IMR-90 (cell line): ENCODE results near the gene POLR1E. TPM values are rescaled to one million over a fixed set of nuclear protein-coding genes. Genes with fewer than 3 reads are reported as not detected.

Experiments
- ATAC-seq: fragments of 200-7000 bp; cut with Tn5 transposase; 2 replicates; pipeline ENCODE4 v1.9.1; 2020; ENCODE audit warnings: low read depth, mild to moderate bottlenecking, moderate library complexity
- BruUV-seq: library from RNA; stranded (reverse); fragments of 400-500 nt; replicated peaks from 2 replicates; lab custom pipeline; 2021; lab: Mats Ljungman, UMichigan
- CTCF ChIA-PET: fragments of 300-600 bp; formaldehyde crosslinking; extraction: SDS; loops from one replicate; lab custom pipeline; 2021; ENCODE audit warnings: antibody characterized with exemption; lab: Yijun Ruan, JAX
- POLR2A ChIA-PET: fragments of 300-600 bp; sonication (Branson Sonifier 250); formaldehyde crosslinking; loops from one replicate; lab custom pipeline; 2022; ENCODE audit warnings: antibody characterized with exemption; ENCODE audit not compliant: unreplicated experiment; lab: Charles Lee
- DNase-seq: peaks from one replicate; pipeline ENCODE4 v3.0.0; 2013
- H2AFZ ChIP-seq: replicated peaks from 2 replicates; pipeline ENCODE3; 2013; ENCODE audit warnings: low read length, mild to moderate bottlenecking; ENCODE audit not compliant: poor library complexity
- H2AK5ac ChIP-seq: 2 replicates; pipeline ENCODE4 v1.6.1; 2013; ENCODE audit warnings: low read depth, low read length, inconsistent platforms
- H2AK9ac ChIP-seq: replicated peaks from 2 replicates; pipeline ENCODE3; 2013; ENCODE audit warnings: mild to moderate bottlenecking, low read depth, low read length, moderate library complexity; ENCODE audit not compliant: poor library complexity
- H2BK120ac ChIP-seq: 2 replicates; pipeline ENCODE4 v1.6.1; 2013; ENCODE audit warnings: low read depth, low read length, inconsistent platforms
- H2BK15ac ChIP-seq: 3 replicates; pipeline ENCODE4 v1.6.1; 2013; ENCODE audit warnings: low read depth, low read length, inconsistent platforms
- H2BK20ac ChIP-seq: 2 replicates; pipeline ENCODE4 v1.6.1; 2013; ENCODE audit warnings: low read depth, mild to moderate bottlenecking, inconsistent platforms, low read length, moderate library complexity
- H2BK5ac ChIP-seq: 2 replicates; pipeline ENCODE4 v1.6.1; 2013; ENCODE audit warnings: mild to moderate bottlenecking, low read depth, low read length, inconsistent platforms; ENCODE audit not compliant: poor library complexity, severe bottlenecking
- H3K14ac ChIP-seq: replicated peaks from 2 replicates; pipeline ENCODE4 v1.6.1; 2013; ENCODE audit warnings: low read depth, low read length, inconsistent platforms
- H3K18ac ChIP-seq: 2 replicates; pipeline ENCODE4 v1.6.1; 2013; ENCODE audit warnings: low read depth, low read length, control low read depth
- H3K23ac ChIP-seq: 2 replicates; pipeline ENCODE4 v1.6.1; 2013; ENCODE audit warnings: low read depth, low read length, inconsistent platforms
- H3K27ac ChIP-seq: 2 replicates; pipeline ENCODE4 v1.5.1; 2013; ENCODE audit warnings: mild to moderate bottlenecking, control low read depth, low read length; ENCODE audit not compliant: insufficient read depth
- H3K27me3 ChIP-seq: 2 replicates; pipeline ENCODE4 v1.6.1; 2013; ENCODE audit warnings: low read length; ENCODE audit not compliant: control insufficient read depth, insufficient read depth
- H3K36me3 ChIP-seq: 2 replicates; pipeline ENCODE4 v1.6.1; 2013; ENCODE audit warnings: low read length, mixed read lengths; ENCODE audit not compliant: control insufficient read depth, insufficient read depth
- H3K4ac ChIP-seq: 2 replicates; pipeline ENCODE4 v1.6.1; 2013; ENCODE audit warnings: low read depth, low read length, inconsistent platforms
- H3K4me1 ChIP-seq: 2 replicates; pipeline ENCODE4 v1.6.1; 2013; ENCODE audit warnings: low read length, mixed read lengths; ENCODE audit not compliant: control insufficient read depth, insufficient read depth
- H3K4me2 ChIP-seq: 2 replicates; pipeline ENCODE4 v1.6.1; 2013; ENCODE audit warnings: low read depth, mild to moderate bottlenecking, control low read depth, low read length, moderate library complexity
- H3K4me3 ChIP-seq: 2 replicates; pipeline ENCODE4 v1.5.1; 2013; ENCODE audit warnings: low read depth, mild to moderate bottlenecking, control low read depth, low read length, moderate library complexity; ENCODE audit not compliant: insufficient read depth
- H3K56ac ChIP-seq: 2 replicates; pipeline ENCODE4 v1.6.1; 2013; ENCODE audit warnings: low read length, inconsistent platforms; ENCODE audit not compliant: insufficient read depth; ENCODE audit errors: extremely low read depth
- H3K79me1 ChIP-seq, 2 experiments: 2 replicates each; pipeline ENCODE4 v1.6.1; 2013; ENCODE audit warnings: low read length in 2 of 2, inconsistent platforms in 1 of 2, low read depth in 1 of 2
- H3K9ac ChIP-seq: 2 replicates; pipeline ENCODE4 v1.6.1; 2013; ENCODE audit warnings: low read depth, low read length, control low read depth
- H3K9me1 ChIP-seq: 2 replicates; pipeline ENCODE4 v1.6.1; 2013; ENCODE audit warnings: low read length, inconsistent platforms; ENCODE audit not compliant: insufficient read depth
- H3K9me3 ChIP-seq: 2 replicates; pipeline ENCODE4 v1.6.1; 2013; ENCODE audit warnings: low read length; ENCODE audit not compliant: control insufficient read depth, insufficient read depth
- H4K20me1 ChIP-seq: 2 replicates; pipeline ENCODE4 v1.6.1; 2013; ENCODE audit warnings: low read length, inconsistent platforms; ENCODE audit not compliant: insufficient read depth
- H4K5ac ChIP-seq: 2 replicates; pipeline ENCODE4 v1.6.1; 2013; ENCODE audit warnings: mild to moderate bottlenecking, low read depth, low read length, control low read depth
- H4K8ac ChIP-seq, 2 experiments: 2 replicates each; pipeline ENCODE4 v1.6.1; 2013; ENCODE audit warnings: low read depth in 2 of 2, low read length in 2 of 2, control low read depth in 1 of 2, inconsistent platforms in 1 of 2
- H4K91ac ChIP-seq: 2 replicates; pipeline ENCODE4 v1.6.1; 2013; ENCODE audit warnings: low read depth, low read length, inconsistent platforms; ENCODE audit not compliant: insufficient read depth
- MAFK ChIP-seq: IDR thresholded peaks from 2 replicates; pipeline ENCODE4 v1.6.1; 2012; ENCODE audit warnings: low read depth, low read length, improper control_type of control experiment
- NFE2L2 ChIP-seq: fragments of 150-350 bp; IDR thresholded peaks from 2 replicates; pipeline ENCODE4 v1.6.1; 2016; ENCODE audit warnings: low read depth, mild to moderate bottlenecking, low read length
- dilution Hi-C: fragments of 300-500 bp; cut with HindIII; formaldehyde crosslinking; loops from one replicate; pipeline ENCODE4 v1.14.3; 2018; ENCODE audit warnings: low sequenced_read_pairs; ENCODE audit not compliant: unreplicated experiment
- in situ Hi-C: fragments of 300-500 bp; cut with MboI; formaldehyde crosslinking; loops from 3 replicates; pipeline ENCODE4 v1.14.3; 2019; ENCODE audit warnings: low sequenced_read_pairs, inconsistent platforms, mixed read lengths
- intact Hi-C: fragments of 100-400 bp; cut with micrococcal nuclease; formaldehyde crosslinking; loops from 2 replicates; pipeline ENCODE4 v1.10.0; 2022
- polyA plus RNA-seq, 3 experiments: library from polyadenylated mRNA; depleted of rRNA; stranded (reverse); fragments of >200 nt; gene quantifications; 2 replicates each; pipeline ENCODE4 v1.2.3, GENCODE V29; 2012; ENCODE audit warnings: low replicate concordance in 1 of 3
- total RNA-seq: library from RNA; depleted of rRNA; stranded (reverse); fragments of >200 nt; gene quantifications from 2 replicates; pipeline ENCODE4 v1.2.3, GENCODE V29; 2012

Gene POLR1E
- total and polyA plus RNA-seq, 2 of the 4 experiments (the other 2 are of a cell fraction) = 48.0 to 71.9 TPM

DNA sequence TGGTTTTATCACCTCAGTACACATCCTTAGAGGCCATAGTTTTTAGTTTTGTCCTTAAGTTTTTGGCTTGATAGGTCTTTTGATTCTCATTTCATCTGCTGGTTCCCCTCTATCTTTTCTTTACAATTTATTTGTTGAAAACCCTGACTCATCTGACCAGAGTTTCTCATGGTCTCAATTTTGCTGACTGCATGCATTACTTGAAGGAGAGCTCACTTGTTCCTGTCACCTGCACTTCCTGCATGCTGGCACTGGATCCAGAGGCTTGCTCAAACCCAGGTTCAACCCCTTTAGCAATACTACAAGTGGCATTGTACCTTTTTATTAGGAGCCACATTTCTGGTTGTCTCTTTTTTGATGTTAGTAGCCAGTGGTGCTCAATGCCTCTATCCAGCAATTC is 63.8 kb downstream of the POLR1E start:
- in situ Hi-C loops (no loop called here), dilution Hi-C loops (no loop called here), intact Hi-C loops (no loop called here)
- peaks cover 3% of the 10 kb centered on the region; the same call in 1 of the 2 replicates for H3K9me1 ChIP-seq
- ChIA-PET POLR2A (no interaction called here), CTCF (no interaction called here)
- no peak overlapping the region for H3K56ac ChIP-seq
- H3K23ac ChIP-seq = no peak overlapping the region
- H2BK15ac ChIP-seq = no peak overlapping the region
- no peak overlapping the region for H2AFZ ChIP-seq
- H3K4me1 ChIP-seq = peaks cover 6% of the 10 kb centered on the region
- TF ChIP-seq MAFK (peak; percentile 88), NFE2L2 (no peak)
- no peak overlapping the region for H2AK5ac ChIP-seq
- no peaks in the 10 kb centered on the region for H3K36me3 ChIP-seq
- no peak overlapping the region for H3K4ac ChIP-seq
- H3K14ac ChIP-seq = no peak overlapping the region
- no peak overlapping the region for H4K8ac ChIP-seq
- no peak overlapping the region for H3K4me2 ChIP-seq
- H3K9ac ChIP-seq = no peak overlapping the region
- H2BK5ac ChIP-seq = no peak overlapping the region
- no peaks in the 10 kb centered on the region; the same call in 1 of the 2 replicates for H4K20me1 ChIP-seq
- H2BK120ac ChIP-seq = no peak overlapping the region
- no TSS peak for BruUV-seq
- H3K79me1 ChIP-seq = peaks cover 5 to 17% of the 10 kb centered on the region in 2 experiments; a peak in 3 of 4 replicates
- H4K5ac ChIP-seq = no peak overlapping the region
- no peak; the same call in 1 of the 2 replicates for ATAC-seq
- no peak overlapping the region for H2AK9ac ChIP-seq
- H3K4me3 ChIP-seq = no peak overlapping the region
- H3K27me3 ChIP-seq = no peaks in the 10 kb centered on the region
- peak; percentile 40 for DNase-seq
- H3K18ac ChIP-seq = no peak overlapping the region
- H4K91ac ChIP-seq = no peak overlapping the region
- no peaks in the 10 kb centered on the region for H3K9me3 ChIP-seq
- no peak overlapping the region for H3K27ac ChIP-seq
- no peak overlapping the region for H2BK20ac ChIP-seq
